ENCODE results near the gene ADGRF3.
"Not testable (repeated sequence)": the region's sequence is repeated elsewhere in the genome, so short reads cannot be mapped to it uniquely, and the experiment has no call there.

ADGRF3 gene

GRCh38 chr2:26351375-26352090 is 4.9 kb upstream of the ADGRF3 start:
- DNase-seq (ENCODE audit: low spot score) = no peak

DNA sequence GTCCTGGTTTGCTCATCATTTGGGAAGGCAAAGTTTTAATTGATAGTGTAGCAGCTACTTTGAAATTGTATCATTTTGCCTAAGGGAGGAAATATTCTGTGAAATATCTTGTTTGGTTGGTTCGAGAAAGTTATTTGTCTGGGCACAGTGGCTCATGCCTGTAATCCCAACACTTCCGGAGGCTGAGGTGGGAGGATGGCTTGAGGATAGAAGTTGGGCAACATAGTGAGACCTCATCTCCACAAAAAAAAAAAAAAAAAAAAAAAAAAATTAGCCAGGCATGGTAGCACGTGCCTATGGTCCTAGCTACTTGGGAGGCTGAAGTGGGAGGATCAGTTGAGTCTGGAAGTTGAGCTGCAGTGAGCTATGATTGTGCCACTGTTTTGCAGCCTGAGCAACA is 3.1 kb upstream of the ADGRF3 start:
- no peak for DNase-seq (ENCODE audit: low spot score)

DNA sequence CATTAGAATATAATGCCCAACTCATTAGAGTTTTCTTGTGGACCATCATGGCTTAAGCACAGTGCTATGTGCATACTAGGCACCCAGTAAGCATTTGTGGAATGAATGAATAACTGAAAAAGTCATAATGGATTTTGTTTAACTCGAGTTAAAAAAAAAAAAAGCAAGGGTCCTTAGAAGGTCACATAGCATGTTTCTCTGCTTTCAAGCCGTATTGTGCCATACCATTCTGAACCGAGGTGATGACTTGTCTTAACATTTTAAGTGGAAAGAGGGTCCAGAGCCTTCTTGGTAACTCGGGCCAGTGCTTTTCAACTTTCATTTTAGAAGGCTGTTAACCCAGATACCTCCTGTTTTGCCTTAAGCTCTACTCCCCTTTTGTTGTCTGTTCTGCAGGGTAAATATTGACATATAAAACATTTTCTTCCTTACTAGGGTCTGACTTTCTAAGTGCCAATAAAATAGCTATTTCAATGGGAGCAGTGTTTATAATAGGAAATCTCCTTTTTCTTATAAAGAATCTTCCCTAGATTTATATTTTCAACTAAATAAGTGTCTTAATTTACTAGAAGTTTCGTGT is 787 bp upstream of the ADGRF3 start:
- no peak for DNase-seq (ENCODE audit: low spot score)

DNA sequence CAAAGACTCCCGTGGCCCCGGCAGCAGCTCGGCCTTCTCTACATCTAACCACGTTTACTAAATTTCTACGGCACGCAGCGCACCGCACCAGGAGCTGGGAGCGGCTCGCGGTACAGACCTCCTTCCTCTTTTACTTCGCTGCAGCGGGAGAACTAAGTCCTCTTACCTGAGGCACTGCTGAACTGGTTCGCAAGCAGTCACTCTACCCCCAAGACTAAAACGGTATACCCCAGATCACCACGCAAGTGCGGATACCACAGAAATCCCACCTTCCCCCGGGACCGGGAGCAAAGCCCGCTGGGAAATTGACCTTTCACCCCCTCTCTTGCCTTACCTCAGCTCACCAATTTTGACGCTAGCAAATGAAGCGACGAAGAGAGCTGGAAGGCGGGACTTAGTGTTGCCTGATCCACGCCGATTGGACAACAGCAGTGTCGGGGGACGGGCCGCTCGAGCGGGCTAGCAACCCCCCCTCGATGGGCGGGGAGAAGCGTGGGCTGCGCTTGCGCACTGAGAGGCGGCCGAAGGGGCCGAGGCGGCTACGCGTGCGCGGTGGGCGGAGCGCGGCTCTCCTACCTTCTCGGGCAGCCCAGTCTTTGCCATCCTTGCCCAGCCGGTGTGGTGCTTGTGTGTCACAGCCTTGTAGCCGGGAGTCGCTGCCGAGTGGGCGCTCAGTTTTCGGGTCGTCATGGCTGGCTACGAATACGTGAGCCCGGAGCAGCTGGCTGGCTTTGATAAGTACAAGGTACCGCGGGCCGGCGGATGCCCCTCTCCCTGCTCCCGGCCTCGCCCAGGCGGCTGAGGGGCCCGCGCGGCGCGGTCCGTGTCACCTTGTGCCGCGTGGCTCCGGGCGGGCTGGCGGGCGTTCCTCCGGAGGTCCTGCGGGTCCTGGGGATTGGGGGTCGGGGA is 790 bp downstream of the ADGRF3 start, which contains the start of gene SELENOI:
Gene SELENOI, plus strand, starts transcription at position 599 of the 909 bp plus-strand sequence. Its CDS starts 90 bp downstream, at position 689.
- DNase-seq (ENCODE audit: low spot score) = peak; percentile 100

GRCh38 chr2:26345283-26345544 is 1.4 kb downstream of the ADGRF3 start:
- no peak for DNase-seq (ENCODE audit: low spot score)

- DNase-seq (ENCODE audit: low spot score) = no peak
Observed at GRCh38 chr2:26344581-26345282, 1.9 kb downstream of the ADGRF3 start.

GRCh38 chr2:26340831-26341230 is 5.8 kb downstream of the ADGRF3 start:
- DNase-seq (ENCODE audit: low spot score) = no peak

GRCh38 chr2:26337298-26337697 is 9.3 kb downstream of the ADGRF3 start:
- no peak for DNase-seq (ENCODE audit: low spot score)

- DNase-seq (ENCODE audit: low spot score) = no peak
Observed at GRCh38 chr2:26336719-26337118, 9.9 kb downstream of the ADGRF3 start.

DNA sequence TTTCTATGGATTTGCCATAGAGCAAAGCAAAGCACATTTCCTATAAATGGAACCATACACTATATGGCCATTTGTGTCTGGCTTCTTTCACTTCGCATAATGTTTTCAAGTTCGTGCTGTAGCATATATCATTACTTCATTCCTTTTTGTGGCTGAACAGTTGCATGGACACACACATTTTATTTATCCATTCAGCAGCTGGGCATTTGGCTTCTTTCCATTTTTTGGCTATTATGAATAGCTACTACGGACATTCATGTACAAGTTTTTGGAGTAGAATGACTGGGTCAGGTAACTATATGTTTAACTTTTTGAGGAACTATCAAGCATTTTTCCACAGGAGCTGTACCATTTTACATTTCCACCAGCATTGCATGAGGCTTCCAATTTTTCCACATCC is 11.4 kb downstream of the ADGRF3 start:
- DNase-seq (ENCODE audit: low spot score) = no peak

DNA sequence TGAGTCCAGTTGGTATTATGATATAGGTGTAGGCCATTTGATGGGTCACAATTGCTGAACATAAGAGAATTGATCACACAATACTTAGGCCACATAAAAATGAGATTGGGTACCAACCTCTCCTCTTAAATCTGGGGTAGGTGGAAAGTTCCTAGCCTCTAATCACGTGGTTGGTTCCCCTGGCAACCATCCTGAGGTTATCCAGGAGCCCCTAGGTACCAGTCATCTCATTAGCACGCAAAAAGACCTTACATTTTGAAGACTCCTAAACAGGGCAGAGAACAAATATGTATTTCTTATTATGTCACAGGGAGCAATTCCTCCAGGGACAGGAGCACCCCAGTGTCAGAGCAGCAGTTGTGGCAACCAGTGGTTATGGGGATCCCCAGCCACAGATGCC is 13.3 kb downstream of the ADGRF3 start:
- no peak for DNase-seq (ENCODE audit: low spot score)

DNA sequence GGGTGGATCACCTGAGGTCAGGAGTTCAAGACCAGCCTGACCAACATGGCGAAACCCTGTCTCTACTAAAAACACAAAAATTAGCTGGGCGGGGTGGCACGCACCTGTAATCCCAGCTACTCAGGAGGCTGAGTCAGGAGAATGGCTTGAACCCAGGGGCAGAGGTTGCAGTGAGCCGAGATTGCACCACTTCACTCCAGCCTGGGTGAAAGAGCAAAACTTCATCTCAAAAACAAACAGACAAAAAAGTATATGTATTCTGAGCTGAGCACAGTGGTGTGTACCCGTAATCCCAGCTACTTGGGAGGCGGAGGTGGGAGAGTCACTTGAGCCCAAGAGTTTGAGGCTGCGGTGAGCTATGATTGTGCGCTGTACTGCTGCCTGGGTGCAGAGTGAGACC is 15.3 kb downstream of the ADGRF3 start:
- DNase-seq (ENCODE audit: low spot score) = not testable (repeated sequence)

DNA sequence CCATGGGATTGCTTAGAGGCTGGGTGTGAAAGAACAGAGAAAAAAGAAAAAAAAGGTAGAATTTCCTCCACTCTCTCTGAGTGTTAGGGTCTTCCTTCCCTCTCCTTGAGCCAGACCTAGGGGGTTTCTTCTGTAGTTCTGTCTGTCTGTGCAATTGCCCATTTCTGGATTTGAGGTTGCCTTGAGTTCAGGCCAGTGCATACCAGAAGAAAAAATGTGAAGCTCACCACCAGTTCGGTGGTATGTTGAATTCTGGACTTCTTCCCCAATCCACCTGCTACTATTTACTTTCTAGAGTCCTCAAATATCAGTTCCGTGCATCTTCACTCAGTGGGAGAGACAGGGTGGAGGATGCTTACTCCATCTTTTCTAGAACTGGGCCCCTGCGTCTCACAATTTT is 16.0 kb downstream of the ADGRF3 start:
- peak; percentile 38 for DNase-seq (ENCODE audit: low spot score)

DNA sequence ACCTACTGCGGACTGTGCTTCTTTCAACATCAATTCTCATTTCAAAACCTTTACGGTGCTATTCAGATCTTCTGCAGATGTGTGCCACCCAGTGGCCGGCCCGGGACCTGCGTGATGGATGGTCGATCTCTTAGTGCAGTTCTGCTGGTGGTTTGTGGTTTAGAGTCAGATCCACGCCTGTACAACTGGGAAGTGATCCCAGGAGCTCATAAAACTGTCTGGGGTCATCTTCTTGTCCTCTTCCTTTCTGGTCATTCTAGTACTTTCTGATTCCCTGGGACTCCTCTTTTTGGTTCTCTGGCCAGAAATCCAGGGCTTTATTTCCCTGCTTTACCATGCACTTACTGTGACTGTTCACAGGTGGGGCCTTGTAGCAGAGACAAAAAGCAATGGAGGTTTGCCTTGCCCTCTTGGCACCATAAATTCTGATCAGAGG is 16.5 kb downstream of the ADGRF3 start:
- peak; percentile 92 for DNase-seq (ENCODE audit: low spot score)

- not testable (repeated sequence) for DNase-seq (ENCODE audit: low spot score)
Observed at GRCh38 chr2:26329083-26329482, 17.5 kb downstream of the ADGRF3 start.

- peak; percentile 65 for DNase-seq (ENCODE audit: low spot score)
Observed at GRCh38 chr2:26327291-26328272, 19.0 kb downstream of the ADGRF3 start.

- no peak for DNase-seq (ENCODE audit: low spot score)
Observed at GRCh38 chr2:26326514-26326913, 20.1 kb downstream of the ADGRF3 start.

GRCh38 chr2:26325851-26326250 is 20.7 kb downstream of the ADGRF3 start:
- no peak for DNase-seq (ENCODE audit: low spot score)

DNA sequence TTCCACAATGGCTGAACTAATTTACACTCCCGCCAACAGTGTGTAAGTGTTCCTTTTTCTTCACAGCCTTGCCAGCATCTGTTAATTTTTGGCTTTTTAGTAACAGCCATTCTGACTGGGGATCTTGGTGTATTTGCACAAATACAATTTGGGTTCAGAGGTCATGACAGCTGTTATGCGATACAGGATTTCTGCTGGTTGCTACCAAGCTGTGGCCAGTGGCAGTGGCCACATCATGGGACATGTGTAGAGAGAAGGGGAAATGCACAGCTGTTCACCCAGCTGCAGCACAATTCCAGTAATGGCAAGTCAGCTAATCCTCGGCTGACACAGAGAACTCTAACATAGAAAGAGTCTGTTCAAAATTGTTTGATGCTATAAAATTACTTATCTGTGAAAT is 21.7 kb downstream of the ADGRF3 start:
- DNase-seq (ENCODE audit: low spot score) = no peak

- not testable (repeated sequence) for DNase-seq (ENCODE audit: low spot score)
Observed at GRCh38 chr2:26324479-26324878, 22.1 kb downstream of the ADGRF3 start.

- no peak for DNase-seq (ENCODE audit: low spot score)
Observed at GRCh38 chr2:26318950-26319349, 27.6 kb downstream of the ADGRF3 start.

Measured in GM03348 (cell line).